Thyroid gland (tissue), 4 donors: ENCODE results near the gene GHDC. TPM values are rescaled to one million over a fixed set of nuclear protein-coding genes. Genes with fewer than 3 reads are reported as not detected.

Experiments used
- DNase-seq, 2 donors: peaks; one replicate each; pipeline ENCODE4 v3.0.0-alpha.2; 2019
- H3K27ac ChIP-seq, 3 donors: fragments of 200-600 bp; sonication (generic); 1 replicate in 2 of 3; 2 replicates in 1 of 3; pipeline ENCODE4 v1.5.1; 2016 to 2019; ENCODE audit warnings: mild to moderate bottlenecking in 1 of 3, moderate library complexity in 1 of 3
- H3K27me3 ChIP-seq: fragments of 200-600 bp; sonication (generic); one replicate; pipeline ENCODE4 v1.5.1; 2019
- H3K36me3 ChIP-seq, 2 donors: fragments of 200-600 bp; sonication (generic); one replicate each; pipeline ENCODE4 v1.5.1; 2016 to 2019
- H3K4me1 ChIP-seq, 2 donors: fragments of 200-600 bp; sonication (generic); one replicate each; pipeline ENCODE4 v1.5.1; 2017 to 2019
- H3K4me3 ChIP-seq, 3 donors: fragments of 200-600 bp; sonication (generic); replicated peaks in 1 of 3; 1 replicate in 2 of 3; 2 replicates in 1 of 3; pipeline ENCODE4 v1.5.1; 2016; ENCODE audit warnings: mild to moderate bottlenecking in 1 of 3
- H3K9me3 ChIP-seq: fragments of 200-600 bp; sonication (generic); one replicate; pipeline ENCODE4 v1.5.1; 2017
- POLR2A ChIP-seq, 2 donors: fragments of 450-650 bp; IDR thresholded peaks; one replicate each; pipeline ENCODE4 v1.6.1; 2017; ENCODE audit warnings: antibody characterized with exemption in 2 of 2, mild to moderate bottlenecking in 2 of 2, moderate library complexity in 1 of 2
- WGBS, 2 donors: methylation state at CpG; one replicate each; pipeline ENCODE4 v1.1.5; 2017; 5-methylcytosine and 5-hydroxymethylcytosine counted together
- intact Hi-C: fragments of 100-400 bp; cut with DNase I; formaldehyde crosslinking; loops from one replicate; pipeline ENCODE4 v1.15.1; 2023
- total RNA-seq, 4 donors: library from RNA; depleted of rRNA; stranded (reverse); fragments of >200 nt; gene quantifications; one replicate each; pipeline ENCODE4 v1.2.3, GENCODE V29; 2016
- TF ChIP-seq, protein P1 (sequence below), 6 experiments: fragments of 200-600 bp in 3 of 6; fragments of 450-650 bp in 3 of 6; sonication (generic) in 3 of 6; IDR thresholded peaks; one replicate each; pipeline ENCODE4 v1.5.1; 2016 to 2019; ENCODE audit warnings: antibody characterized with exemption in 6 of 6, mild to moderate bottlenecking in 2 of 6, inconsistent platforms in 1 of 6, moderate library complexity in 1 of 6

GHDC gene
- total RNA-seq, 4 donors from 2014 or later: 48.4 to 254 (median 95.9) TPM

DNA sequence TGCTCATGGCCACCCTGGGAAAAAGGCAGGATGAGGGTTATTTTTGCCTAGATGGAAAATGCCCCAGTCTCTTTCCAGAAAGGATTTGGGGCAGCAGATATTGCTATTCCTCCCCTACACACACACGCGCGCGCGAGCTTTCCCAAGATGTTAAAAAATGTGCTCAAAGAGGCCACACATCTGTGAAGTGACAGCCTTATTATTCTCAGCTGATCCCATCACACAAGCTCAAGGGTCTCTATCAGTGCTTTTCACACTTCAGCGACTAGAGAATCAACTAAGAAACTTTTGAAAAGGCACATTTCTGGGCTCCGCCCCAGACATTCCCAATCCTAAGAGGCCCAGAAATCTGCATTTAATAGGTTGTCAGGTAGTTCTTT, 33.8 kb downstream of the GHDC start:
- TF ChIP-seq, protein P1, sequence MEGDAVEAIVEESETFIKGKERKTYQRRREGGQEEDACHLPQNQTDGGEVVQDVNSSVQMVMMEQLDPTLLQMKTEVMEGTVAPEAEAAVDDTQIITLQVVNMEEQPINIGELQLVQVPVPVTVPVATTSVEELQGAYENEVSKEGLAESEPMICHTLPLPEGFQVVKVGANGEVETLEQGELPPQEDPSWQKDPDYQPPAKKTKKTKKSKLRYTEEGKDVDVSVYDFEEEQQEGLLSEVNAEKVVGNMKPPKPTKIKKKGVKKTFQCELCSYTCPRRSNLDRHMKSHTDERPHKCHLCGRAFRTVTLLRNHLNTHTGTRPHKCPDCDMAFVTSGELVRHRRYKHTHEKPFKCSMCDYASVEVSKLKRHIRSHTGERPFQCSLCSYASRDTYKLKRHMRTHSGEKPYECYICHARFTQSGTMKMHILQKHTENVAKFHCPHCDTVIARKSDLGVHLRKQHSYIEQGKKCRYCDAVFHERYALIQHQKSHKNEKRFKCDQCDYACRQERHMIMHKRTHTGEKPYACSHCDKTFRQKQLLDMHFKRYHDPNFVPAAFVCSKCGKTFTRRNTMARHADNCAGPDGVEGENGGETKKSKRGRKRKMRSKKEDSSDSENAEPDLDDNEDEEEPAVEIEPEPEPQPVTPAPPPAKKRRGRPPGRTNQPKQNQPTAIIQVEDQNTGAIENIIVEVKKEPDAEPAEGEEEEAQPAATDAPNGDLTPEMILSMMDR (IDR thresholded peaks at IDR 0.05): no peak
- TF ChIP-seq POLR2A (IDR thresholded peaks at IDR 0.05): no peak
- peak overlapping the region in 1 of 3 donors; percentile 23 for H3K27ac ChIP-seq
- DNase-seq: no peak
- WGBS, 2 donors: 76 to 79% methylated on average over 7 of the region's 7 CpGs
- intact Hi-C loops: no loop called here
- no peaks in the 10 kb centered on the region for H3K36me3 ChIP-seq
- peaks cover 11 to 12% of the 10 kb centered on the region in 2 donors for H3K4me1 ChIP-seq
- no peaks in the 10 kb centered on the region for H3K9me3 ChIP-seq
- H3K4me3 ChIP-seq: no peak overlapping the region
- H3K27me3 ChIP-seq: no peaks in the 10 kb centered on the region

- WGBS, 2 donors: 36 to 49% methylated on average over 6 to 14 of the region's 14 CpGs
- no peaks in the 10 kb centered on the region for H3K27me3 ChIP-seq
- H3K27ac ChIP-seq: peak overlapping the region; percentile 23 to 56 (median 24)
- H3K36me3 ChIP-seq: no peaks in the 10 kb centered on the region
- intact Hi-C loops: loop anchor here (10.0 kb wide), 1 partner anchor 45 kb away; no protein-coding TSS in a partner anchor
- no peak overlapping the region for H3K4me3 ChIP-seq
- peak; percentile 67 for DNase-seq
- H3K9me3 ChIP-seq: no peaks in the 10 kb centered on the region
- TF ChIP-seq, protein P1 (IDR thresholded peaks at IDR 0.05): no peak
- TF ChIP-seq POLR2A (IDR thresholded peaks at IDR 0.05): no peak
- peaks cover 14 to 15% of the 10 kb centered on the region in 2 donors for H3K4me1 ChIP-seq
Measured at GRCh38 chr17:42159796-42160530, 34.3 kb downstream of the GHDC start.

DNA sequence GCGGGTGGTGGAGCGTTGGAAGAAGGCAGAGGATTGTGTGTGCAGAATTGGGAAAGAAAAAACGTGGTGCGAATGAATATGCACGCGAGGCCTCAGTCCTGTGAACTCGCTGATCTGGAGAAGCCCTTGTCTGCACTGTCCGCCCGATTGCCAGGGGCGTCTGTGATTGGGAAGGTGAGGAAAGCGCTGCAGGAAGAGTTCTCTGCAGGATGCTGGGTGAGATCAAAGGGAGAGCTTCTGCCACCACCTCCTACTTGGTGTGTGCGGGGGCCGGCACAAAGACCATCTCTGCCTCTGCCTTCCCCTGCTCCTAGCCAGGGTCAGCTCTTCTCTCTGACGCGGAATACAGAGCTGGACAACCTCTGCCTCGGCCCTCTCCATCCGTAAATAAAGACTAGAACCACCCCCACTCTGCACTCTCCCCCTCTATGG, 38.7 kb downstream of the GHDC start:
- intact Hi-C loops: loop anchor here (10.0 kb wide), 1 partner anchor 49 kb away; no protein-coding TSS in a partner anchor
- Histone ChIP-seq H3K27ac (peak overlapping the region in 1 of 3 donors; percentile 31), H3K27me3 (no peaks in the 10 kb centered on the region), H3K36me3 (no peaks in the 10 kb centered on the region), H3K4me3 (peak overlapping the region in 1 of 3 donors; percentile 91), H3K4me1 (peaks cover 33 to 40% of the 10 kb centered on the region in 2 donors), H3K9me3 (no peaks in the 10 kb centered on the region)
- WGBS, 2 donors: 34% methylated on average over 17 of the region's 17 CpGs
- DNase-seq: no peak
- TF ChIP-seq, protein P1 (IDR thresholded peaks at IDR 0.05): no peak
- no peak for TF ChIP-seq POLR2A (IDR thresholded peaks at IDR 0.05)

- WGBS, 2 donors: 8% methylated on average over 15 of the region's 15 CpGs
- intact Hi-C loops: loop anchor here (10.0 kb wide), 1 partner anchor 51 kb away; no protein-coding TSS in a partner anchor
- Histone ChIP-seq H3K36me3 (no peaks in the 10 kb centered on the region), H3K4me1 (peaks cover 24 to 28% of the 10 kb centered on the region in 2 donors), H3K27ac (peak overlapping the region; percentile 47 to 68 (median 57)), H3K4me3 (peak overlapping the region; percentile 65 to 91 (median 86)), H3K27me3 (no peaks in the 10 kb centered on the region), H3K9me3 (no peaks in the 10 kb centered on the region)
- no peak for DNase-seq
- no peak for TF ChIP-seq POLR2A (IDR thresholded peaks at IDR 0.05)
- TF ChIP-seq, protein P1 (IDR thresholded peaks at IDR 0.05): no peak
Measured at GRCh38 chr17:42153919-42154742, 40.2 kb downstream of the GHDC start.
